Middle frontal gyrus (tissue), 1 donor: ENCODE measurements around the gene CREB5.
"Not testable (repeated sequence)": the region's sequence is repeated elsewhere in the genome, so short reads cannot be mapped to it uniquely, and the experiment has no call there.

Experiments
- DNase-seq: peaks from one replicate; pipeline ENCODE4 v3.0.0-alpha.2; 2015; ENCODE audit warnings: low spot score; ENCODE audit errors: extremely low spot score

The CREB5 gene

GRCh38 chr7:28576656-28577055 lies 164.3 kb downstream of the CREB5 start:
- DNase-seq, result no peak

- DNase-seq, result no peak
Observed at GRCh38 chr7:28579571-28579970, 167.3 kb downstream of the CREB5 start.

- DNase-seq, result no peak
Observed at GRCh38 chr7:28580665-28581064, 168.3 kb downstream of the CREB5 start.

GRCh38 chr7:28581351-28581750 lies 169.0 kb downstream of the CREB5 start:
- DNase-seq, result no peak

GRCh38 chr7:28582226-28582625 lies 169.9 kb downstream of the CREB5 start:
- no peak for DNase-seq

- no peak for DNase-seq
Observed at GRCh38 chr7:28584235-28584634, 171.9 kb downstream of the CREB5 start.

- DNase-seq, result no peak
Observed at GRCh38 chr7:28586736-28587135, 174.4 kb downstream of the CREB5 start.

GRCh38 chr7:28587211-28587610 lies 174.9 kb downstream of the CREB5 start:
- no peak for DNase-seq

GRCh38 chr7:28588602-28589001 lies 176.3 kb downstream of the CREB5 start:
- DNase-seq, result no peak

- no peak for DNase-seq
Observed at GRCh38 chr7:28591041-28591674, 178.8 kb downstream of the CREB5 start.

GRCh38 chr7:28591725-28592349 lies 179.5 kb downstream of the CREB5 start:
- no peak for DNase-seq

GRCh38 chr7:28592861-28593260 lies 180.5 kb downstream of the CREB5 start:
- no peak for DNase-seq

- DNase-seq, result no peak
Observed at GRCh38 chr7:28595076-28595475, 182.8 kb downstream of the CREB5 start.

- DNase-seq, result no peak
Observed at GRCh38 chr7:28595801-28596200, 183.5 kb downstream of the CREB5 start.

GRCh38 chr7:28596245-28596935 lies 184.1 kb downstream of the CREB5 start:
- no peak for DNase-seq

- DNase-seq, result no peak
Observed at GRCh38 chr7:28597284-28597683, 185.0 kb downstream of the CREB5 start.

- DNase-seq, result not testable (repeated sequence)
Observed at GRCh38 chr7:28598037-28598436, 185.7 kb downstream of the CREB5 start.

GRCh38 chr7:28598586-28598985 lies 186.3 kb downstream of the CREB5 start:
- no peak for DNase-seq

- DNase-seq, result no peak
Observed at GRCh38 chr7:28599411-28599810, 187.1 kb downstream of the CREB5 start.

GRCh38 chr7:28602282-28602681 lies 190.0 kb downstream of the CREB5 start:
- DNase-seq, result no peak

GRCh38 chr7:28605427-28606085 lies 193.2 kb downstream of the CREB5 start:
- DNase-seq, result no peak

GRCh38 chr7:28606421-28606820 lies 194.1 kb downstream of the CREB5 start:
- no peak for DNase-seq
